ENCODE data around the gene NFE2L1. TPM values are rescaled to one million over a fixed set of nuclear protein-coding genes. Genes with fewer than 3 reads are reported as not detected.

The NFE2L1 gene
- total RNA-seq, 1 donor from 2014 or later = 150 TPM

GRCh38 chr17:48106802-48107136, 58.6 kb downstream of the NFE2L1 start:
- DNase-seq (ENCODE audit: low spot score) (no peak), ATAC-seq (no peak)

- ATAC-seq (peak; percentile 96), DNase-seq (ENCODE audit: low spot score) (peak; percentile 92)
These were observed 59.2 kb downstream of the NFE2L1 start, which contains the start of gene SNX11 for GRCh38 chr17:48107137-48108055. Gene SNX11 (plus strand): TSS chr17:48107766. CDS start chr17:48112044, 4,278 bp downstream.

GRCh38 chr17:48110761-48111160, 62.6 kb downstream of the NFE2L1 start:
- ATAC-seq (no peak), DNase-seq (ENCODE audit: low spot score) (no peak)

Other genes starting within 250 kb of the NFE2L1 start
- gene OSBPL7, start 226.6 kb upstream of the NFE2L1 start, total RNA-seq = 1.0 TPM
- gene MRPL10, start 216.8 kb upstream of the NFE2L1 start, total RNA-seq = 16.4 TPM
- gene LRRC46, start 216.7 kb upstream of the NFE2L1 start, total RNA-seq = 0.40 TPM
- 28.4 TPM for gene SCRN2, start 207.1 kb upstream of the NFE2L1 start, total RNA-seq
- 0.08 TPM for gene SP6, start 197.2 kb upstream of the NFE2L1 start, total RNA-seq
- gene SP2, start 152.1 kb upstream of the NFE2L1 start, total RNA-seq = 5.4 TPM
- 128 TPM for gene PNPO, start 106.8 kb upstream of the NFE2L1 start, total RNA-seq
- 1.3 TPM for gene PRR15L, start 90.5 kb upstream of the NFE2L1 start, total RNA-seq
- gene CDK5RAP3, start 77.2 kb upstream of the NFE2L1 start, total RNA-seq = 107 TPM
- 23.1 TPM for gene COPZ2, start 10.6 kb upstream of the NFE2L1 start, total RNA-seq
- gene CBX1, start 53.1 kb downstream of the NFE2L1 start, total RNA-seq = 8.2 TPM
- 9.8 TPM for gene SNX11, start 59.4 kb downstream of the NFE2L1 start, total RNA-seq